Amniotic epithelial cell (primary cell): ENCODE results near the gene SYNJ2.

Source experiments
- DNase-seq: peaks from one replicate; pipeline ENCODE4 v3.0.0-alpha.2; 2010; ENCODE audit warnings: low read depth

The SYNJ2 gene

DNA sequence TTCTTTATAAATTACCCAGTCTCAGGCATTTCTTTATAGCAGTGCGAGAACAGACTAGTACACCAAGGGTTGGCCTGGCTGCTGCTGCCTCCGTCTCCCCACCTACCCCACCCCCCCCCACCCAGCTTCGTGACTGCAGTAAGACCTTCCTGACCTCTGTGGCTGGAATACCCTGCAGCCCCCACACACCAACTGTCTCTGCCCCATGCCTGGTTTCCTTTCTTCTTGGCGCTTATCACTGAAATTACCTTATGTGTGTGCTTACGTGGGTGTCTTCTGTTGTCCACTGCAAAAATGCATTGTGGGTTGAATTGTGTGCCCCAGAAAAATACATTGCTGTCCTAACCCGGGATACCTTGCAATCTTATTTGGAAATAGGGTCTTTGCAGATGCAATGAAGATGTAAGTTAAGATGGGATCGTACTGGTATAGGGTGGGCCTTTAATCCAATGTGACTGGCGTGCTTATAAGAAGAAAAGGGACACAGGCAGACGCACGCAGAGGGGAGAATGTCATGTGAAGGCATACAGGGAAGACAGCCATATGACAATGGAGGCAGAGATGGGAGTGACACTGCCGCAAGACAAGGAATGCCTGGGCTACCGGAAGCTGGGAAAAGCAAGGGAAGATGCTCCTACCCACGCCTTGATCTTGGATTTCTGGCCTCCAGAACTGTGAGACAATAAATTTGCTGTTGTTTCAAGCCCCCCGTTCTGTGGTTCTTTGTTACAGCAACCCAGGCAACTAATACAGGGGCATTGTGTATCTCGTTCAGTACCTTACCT is 15.4 kb downstream of the SYNJ2 start:
- DNase-seq: no peak

DNA sequence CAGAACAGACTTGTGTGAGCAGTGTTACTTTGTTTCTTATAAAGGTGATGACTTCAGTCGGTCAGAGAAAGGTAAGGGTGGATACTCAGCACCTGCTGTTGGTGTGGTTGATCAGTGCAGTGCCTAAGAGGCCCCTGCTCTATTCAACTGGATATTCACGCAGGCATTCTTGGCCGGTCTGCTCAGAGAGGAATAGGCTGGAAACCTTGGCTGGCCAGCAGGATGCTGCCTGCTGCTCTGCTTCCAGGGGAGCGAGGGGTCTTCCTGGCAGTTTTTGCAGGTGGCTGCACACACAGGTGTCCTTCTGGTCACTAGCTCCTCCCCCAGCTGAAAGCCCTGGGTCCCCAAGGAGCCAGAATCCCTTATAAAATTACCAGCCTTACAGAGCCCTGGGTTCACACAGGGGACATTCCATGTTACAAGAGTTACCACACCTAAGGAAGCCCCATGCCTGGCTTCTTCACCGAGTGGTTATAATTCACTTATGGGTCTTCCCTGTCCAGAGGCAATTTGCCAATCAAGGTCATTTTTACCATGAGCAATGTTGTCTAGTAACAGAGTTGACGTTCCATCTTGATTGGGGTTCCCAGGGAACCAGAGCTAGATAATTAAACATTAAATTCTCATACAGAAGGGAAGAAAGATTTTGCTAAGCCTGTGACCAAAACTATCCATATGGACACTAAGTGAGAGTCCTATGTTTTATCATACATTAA is 16.4 kb downstream of the SYNJ2 start:
- DNase-seq: no peak

DNA sequence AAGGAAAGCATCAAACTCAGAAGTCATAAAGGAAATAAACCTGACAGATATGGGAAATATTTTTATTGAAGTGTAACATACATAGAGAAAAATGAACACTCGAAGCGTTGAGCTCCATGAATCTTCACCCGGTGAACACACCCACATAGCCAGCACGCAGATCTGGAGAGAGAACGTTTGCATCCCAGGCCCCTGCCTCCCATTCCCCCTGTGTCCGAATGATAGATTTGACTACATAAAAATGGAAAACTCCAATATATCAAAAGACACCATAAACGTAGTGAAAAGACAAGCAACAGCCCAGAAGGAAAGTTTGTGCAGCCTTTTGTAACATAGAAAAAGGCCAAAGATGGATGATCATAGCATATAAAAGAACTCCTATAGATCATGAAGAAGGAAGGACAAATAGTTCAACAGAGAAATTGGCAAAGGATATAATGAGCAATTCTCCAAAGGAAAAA is 17.1 kb downstream of the SYNJ2 start:
- DNase-seq: no peak

DNA sequence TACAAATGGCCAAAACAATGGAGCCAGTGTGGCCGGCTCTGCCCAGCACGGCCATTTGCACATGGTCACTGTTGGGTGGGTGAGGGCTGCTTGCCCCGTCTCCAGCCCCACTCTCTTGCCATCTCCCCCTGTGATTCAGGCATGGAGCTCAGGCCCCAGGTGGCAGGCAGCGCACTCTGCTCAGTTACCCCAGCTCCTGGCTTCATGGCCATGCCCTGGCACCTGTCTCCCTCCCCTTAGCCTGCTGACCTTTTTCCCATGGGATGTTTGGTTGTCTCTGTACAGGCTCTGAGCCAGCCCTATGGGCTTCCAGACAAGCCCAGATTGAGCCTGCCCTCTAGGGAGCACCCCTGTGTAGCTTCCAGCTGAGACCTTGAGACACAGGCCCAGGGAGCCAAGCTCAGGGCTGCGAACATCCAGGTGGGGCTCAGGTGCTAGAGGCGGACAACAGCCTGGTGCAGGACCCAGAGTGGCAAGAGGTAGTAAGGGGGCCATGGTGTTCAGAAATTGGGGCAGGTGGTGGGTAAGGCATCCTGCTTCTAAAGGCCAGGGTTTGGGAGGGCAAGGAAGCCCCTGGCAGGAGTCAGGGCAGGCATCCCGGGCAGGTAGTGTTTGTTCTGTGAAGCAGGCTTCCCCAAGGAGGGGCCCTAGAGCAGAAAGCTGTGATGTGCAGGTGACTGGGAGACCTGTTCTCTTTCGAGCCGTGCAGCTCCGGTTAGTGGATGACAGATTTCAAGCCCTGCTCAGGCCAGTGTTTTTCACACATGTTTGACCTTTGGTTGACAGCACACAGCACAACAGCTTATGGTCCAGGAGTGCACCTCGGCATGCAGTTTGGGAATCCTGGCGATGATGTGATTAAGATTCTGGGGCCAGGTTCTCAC is 17.7 kb downstream of the SYNJ2 start:
- no peak for DNase-seq

DNA sequence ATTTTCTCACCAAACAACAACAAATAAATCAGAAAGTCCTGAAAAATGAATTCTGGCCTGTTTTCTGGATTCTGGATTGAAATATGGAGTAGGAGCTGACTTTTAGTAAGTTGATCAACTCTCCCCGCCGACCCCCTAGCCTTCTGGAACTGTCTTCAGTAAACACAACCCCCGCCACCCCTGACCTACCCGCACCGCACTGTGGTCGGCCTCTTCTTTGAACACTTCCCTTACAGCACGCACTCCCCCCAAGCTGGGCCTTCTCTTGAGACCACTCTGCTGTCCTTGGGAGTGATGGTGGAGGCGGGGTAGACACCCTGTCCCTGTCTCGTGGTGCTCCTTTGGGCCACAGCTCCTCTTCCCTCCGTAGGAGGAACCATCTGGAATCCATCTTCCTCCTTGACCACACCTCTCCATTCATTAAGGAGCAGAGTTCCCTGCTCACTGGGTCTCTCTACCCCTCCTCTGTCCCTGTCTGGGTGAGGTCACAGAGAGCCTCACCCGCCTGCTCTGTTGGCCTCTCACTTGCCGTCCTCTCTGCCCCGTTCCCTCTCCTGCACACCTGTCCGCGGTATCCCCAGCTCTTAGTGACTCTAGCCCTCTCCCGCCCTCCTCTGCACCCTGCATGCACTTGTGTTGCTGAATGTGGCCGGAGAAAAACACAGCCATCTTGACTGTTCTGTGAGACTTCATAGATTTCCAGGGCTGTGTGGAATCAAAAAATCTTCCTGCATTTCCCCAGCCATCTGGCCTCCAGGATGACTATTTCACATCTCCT is 19.1 kb downstream of the SYNJ2 start:
- DNase-seq: no peak

DNA sequence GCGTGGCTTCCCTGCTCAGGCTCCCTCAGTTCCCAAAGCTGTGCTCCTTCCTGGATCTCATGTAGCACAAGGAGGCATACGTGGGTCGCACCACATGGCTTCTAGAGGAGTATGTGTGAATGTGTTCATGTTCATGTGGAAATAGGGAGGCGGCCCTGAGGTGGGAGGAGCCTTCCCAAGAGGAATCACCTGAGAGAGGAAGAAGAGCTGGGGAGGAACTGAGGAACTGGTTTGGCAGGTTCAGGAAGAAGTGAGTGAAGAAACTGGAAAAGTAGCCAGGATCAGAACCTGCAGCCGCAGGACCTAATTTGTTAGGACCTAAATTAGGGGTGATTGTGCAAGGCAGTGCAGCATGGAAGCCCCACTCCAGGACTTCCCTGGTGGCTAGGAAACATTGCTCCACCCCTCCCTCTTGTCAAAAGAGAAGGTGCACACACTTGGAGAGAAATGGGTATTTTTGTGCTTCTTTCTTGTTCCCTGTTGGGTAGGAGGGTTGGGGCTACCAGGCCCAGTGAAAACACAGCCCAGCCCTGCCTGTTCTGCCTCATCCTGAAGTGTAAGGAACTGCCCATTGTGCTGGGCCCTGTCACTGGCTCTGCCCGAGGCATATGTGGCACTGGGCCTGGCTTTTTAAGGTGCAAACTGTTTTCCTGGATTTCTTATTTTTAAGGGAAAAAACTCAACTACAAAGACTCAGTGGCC is 20.7 kb downstream of the SYNJ2 start:
- no peak for DNase-seq

DNA sequence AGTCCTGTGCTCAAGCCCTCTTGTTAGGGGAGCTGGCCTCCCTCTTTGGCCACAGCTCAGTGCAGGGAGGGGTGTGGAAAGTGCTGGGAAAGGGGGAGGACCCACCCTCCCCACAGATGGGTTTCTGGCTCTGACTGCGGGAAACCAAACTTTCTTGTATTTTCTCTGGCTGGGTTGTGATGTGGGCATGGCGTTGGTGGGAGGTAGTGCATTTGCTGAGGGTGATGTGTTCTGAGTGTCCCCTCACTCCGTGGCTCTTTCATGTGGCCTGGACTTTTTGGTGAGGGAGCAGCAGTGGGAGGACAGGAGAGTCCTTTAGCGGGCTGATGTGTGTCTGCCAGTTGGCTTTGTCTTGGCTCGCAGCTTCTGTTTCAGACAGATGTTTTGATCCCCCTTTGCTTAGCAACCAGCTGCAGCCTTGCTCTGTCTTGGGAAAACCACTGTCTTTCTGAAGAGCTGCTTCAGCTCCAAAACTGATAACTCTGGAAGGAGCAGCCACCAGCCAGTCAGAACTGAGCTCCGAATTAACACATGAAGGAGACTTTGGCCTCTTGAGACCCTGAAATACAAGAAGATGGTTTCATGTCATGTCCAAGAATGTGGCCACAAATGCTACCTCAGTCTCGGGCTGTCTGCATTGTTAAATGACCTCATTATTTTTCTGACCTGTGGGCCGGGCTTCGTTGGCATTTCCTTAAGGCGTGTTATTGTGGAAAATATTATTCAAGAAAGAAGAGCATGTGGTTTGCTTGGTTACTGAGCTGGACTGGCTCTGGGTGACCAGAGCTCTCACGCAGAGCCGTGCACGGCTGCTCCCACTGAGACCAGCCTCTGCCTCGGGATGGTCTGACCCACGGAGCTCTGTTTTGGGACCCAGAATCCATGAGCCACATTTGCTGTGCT is 21.5 kb downstream of the SYNJ2 start:
- peak; percentile 82 for DNase-seq

DNA sequence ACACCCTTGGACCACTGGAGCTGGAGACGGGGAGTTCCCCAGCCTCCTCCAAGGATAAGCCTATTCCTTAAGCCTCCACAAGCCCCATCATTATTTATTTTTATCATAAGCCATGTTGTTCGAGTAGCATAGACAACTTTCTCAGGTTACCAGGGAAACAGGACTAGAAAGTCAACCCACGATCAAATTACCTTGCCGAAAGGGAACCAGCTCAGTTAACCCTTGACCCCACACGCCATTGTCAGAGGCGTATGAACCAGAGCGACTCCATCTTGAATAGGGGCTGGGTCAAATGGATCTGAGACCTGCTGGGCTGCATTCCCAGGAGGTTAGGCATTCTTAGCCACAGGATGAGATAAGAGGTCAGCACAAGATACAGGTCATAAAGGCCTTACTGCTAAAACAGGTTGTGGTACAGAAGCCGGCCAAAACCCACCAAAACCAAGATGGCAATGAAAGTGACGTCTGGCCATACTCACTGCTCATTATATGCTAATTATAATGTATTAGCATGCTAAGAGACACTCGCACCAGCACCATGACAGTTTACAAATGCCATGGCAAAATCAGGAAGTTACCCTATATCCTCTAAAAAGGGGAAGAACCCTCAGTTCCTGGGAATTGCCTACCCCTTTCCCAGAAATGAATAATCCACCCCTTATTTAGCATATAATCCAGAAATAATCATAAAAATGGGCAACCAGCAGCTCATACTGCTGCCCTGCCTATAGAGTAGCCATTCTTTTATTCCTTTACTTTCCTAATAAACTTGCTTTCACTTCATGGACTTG is 22.4 kb downstream of the SYNJ2 start:
- peak; percentile 62 for DNase-seq

DNA sequence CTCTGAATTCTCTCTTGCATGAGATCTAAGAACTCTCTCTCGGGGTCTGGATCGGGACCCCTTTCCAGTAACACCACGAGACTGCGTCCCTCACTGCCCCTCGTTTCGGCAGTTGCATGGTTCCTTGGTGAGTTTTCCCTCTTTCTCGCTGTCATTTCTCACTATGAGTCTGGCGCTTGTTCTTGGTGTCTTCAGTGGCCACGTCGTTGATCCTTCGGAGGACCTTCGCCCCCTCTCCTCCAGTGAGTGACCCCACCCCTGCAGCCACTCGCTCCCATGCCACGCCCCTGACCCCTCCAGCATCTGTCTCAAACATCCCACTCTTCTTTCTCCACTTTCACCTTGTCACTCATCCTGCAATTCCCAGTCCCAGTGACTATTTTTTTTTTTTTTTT is 23.0 kb downstream of the SYNJ2 start:
- DNase-seq: no peak

DNA sequence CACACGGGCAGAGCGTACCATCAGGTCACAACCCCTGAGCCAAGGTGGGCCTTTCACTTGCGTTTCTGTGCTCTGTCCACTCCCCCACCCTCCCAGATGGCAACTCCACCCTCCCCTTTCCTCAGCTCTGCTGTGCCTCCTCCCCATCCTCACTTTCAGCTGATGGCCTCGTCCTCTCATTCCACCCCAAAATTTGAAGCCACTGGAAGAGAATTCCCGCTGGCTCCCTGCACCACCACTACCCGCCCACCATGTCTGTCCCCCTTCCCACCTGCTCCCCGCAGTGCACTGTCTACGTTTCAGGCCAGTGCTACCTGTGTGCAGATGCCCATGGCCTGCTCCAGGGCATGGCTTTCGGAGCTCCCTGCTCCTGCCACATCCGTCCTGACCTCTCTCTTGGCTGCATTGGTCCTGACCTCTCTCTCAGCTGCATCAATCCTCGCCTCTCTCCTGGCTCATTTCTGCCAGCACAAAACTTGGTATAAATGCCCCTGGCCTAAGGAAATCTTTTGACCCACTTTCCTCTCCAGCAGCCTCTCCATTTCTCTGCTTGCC is 24.0 kb downstream of the SYNJ2 start:
- no peak for DNase-seq

DNA sequence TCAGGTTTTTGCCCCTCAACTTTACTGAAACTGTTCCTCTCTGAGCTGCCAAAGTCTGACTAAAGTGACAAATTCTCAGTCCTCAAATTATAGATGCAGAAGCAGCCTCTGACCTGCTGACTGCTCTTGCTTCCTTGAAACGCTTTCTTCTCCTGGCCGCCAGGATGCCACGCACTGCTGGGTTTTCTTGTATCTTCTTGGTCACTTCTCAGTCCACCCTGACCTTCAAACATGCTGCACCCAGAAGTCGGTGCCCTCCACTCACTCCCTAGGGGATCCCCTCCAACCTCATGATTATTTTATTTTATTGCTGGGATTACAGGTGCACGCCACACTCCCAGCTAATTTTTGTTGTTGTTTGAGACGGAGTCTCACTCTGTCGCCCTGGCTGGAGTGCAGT is 24.7 kb downstream of the SYNJ2 start:
- DNase-seq: no peak

DNA sequence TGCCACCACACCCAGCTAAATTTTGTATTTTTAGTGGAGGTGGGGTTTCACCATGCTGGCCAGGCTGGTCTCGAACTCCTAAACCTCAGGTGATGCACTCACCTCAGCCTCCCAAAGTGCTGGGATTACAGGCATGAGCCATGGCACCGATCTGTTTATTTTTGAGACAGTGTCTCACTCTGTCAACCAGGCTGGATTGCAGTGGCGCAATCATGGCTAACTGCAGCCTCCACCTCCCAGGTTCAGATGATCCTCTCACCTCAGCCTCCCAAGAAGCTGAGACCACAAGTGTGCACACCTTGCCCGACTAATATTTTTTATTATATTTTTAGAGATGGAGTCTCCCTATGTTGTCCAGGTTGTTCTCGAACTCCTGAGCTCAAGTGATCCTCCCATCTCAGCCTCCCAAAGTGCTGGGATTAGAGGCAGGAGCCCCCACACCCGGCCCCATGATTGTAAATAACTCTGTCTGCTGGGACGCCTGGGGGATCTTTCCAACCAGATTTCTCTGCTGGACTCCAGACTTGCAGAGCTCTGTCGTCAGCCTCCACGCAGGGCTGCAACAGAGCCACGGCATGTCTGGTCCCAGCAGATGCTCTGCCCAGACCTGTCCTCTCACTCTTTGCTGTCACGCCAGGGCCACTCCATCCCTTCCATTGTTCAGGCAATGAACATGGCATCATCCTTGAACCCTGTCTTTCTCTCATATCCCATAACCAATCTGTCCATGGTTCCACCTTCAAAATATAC is 25.3 kb downstream of the SYNJ2 start:
- no peak for DNase-seq

DNA sequence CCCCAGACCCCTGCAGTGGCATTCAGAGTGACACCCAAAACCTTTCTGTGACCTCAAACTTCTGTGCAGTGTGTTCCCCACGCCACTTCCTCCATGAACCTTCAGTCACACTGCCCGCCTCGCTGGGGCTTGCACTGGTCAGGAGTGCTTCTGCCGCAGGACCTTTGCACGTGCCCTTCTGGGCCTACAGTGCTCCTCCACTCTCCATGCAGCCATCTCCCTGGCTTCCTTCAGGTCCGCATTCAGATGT is 27.1 kb downstream of the SYNJ2 start:
- DNase-seq: no peak

DNA sequence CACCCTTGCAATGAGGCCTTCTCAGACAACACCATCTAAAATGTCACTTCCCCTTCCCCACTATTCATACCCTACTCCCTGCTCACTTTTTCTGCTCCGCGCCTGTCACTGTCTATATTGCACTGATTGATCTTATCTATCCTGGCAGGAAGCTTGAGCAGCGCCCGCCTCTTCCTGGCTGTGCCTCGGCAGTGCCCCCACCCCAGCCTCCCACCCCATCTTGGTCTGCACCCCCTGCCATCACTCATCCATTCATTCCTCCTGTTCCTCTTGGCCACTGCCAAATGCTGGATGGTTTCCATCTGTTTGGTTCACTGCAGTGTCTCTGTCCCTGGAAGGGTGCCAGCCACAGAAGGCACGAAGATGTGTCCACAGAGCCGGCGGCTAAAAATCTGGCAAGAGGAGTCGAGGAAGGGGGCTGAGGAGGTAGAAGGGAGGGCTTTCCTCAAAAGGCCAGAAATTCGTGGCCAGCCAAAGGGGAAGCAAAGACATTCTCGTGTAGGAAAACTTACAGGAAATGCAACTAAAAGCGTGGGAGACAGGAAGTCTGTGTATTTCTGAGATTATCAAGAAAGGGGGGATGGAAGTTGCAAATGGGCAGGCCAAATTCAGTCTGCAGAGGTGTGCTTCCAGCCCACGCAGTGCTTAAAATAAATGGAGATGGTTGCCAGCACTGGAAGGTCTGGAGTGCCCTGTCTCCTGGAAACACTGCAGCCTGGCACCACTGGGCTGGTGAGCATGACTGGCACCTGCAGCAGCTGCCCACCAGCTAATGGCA is 27.6 kb downstream of the SYNJ2 start:
- peak; percentile 67 for DNase-seq

DNA sequence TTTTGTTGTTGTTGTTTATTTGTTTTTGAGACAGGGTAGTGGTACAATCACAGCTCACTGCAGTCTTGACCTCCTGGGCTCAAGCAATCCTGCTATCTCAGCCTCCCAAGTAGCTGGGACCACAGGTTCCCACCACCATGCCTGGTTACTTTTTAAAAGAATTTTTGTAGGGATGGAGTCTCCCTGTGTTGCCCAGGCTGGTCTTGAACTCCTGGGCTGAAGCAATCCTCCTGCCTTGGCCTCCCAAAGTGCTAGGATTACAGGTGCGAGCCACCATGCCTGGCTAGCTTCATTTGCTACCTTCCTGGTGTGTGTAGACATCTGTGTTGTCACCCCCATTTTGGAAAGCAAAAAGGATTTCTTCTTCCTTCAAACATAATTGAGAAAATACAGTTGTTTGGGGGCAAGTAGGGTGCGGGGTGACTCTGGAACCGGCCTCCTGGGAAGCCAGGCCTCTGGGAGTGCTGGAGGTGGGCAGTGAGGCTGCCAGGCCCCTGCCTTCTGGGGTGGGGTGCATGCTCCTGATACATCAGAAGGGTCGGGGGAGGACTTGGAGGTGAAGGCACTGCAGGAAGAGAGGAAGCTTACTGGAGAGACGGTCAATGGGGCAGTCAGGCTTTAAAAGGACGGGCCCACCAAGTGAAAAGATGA is 28.4 kb downstream of the SYNJ2 start:
- DNase-seq: no peak

DNA sequence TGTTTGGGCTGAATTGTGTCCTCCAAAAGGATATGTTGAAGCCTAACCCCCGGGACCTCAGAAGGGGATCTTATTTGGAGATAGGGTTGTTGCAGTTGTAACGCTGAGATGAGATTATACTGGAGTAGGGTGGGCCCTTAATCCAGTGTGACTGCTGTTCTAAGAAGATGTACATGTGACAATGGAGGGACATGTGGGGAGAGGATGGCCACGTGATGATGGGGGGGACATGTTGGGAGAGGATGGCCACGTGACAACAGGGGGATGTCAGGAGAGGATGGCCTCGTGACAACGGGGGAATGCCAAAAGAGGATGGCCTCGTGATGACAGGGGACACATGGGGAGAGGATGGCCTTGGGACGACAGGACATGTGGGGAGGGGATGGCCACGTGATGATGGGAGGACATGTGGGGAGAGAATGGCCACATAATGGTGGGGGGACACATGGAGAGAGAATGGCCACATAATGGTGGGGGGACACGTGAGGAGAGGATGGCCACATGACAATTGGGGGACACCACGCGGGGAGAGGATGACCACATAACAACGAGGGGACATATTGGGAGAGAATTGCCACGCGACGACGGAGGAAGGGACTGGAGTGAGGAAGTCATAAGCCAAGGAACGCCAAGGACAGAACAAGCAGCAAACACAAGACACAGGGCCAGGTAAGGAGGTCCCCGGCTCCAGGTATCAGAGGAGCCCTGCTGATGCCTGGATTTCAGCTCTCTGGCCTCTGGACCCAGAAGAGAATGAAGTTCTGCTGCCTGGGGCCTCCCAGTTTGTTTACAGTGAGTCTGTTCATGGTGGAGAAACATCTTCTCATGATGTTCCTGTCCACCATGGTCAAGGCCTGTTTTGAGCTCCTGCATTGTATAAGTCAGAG is 29.2 kb downstream of the SYNJ2 start:
- DNase-seq: no peak
